HL-60/S4 treated with retinoic acid at 250 ng/mL for 4 days and 3 days (cell line): ENCODE results near the gene CXCL11.
"Not testable (repeated sequence)": the region's sequence is repeated elsewhere in the genome, so short reads cannot be mapped to it uniquely, and the experiment has no call there.

Source experiments
- in situ Hi-C: fragments of 300-500 bp; cut with MboI; formaldehyde crosslinking; loops from 2 replicates; pipeline ENCODE4 v1.7.0; 2022; ENCODE audit warnings: low sequenced_read_pairs

CXCL11 gene

GRCh38 chr4:76043306-76043705, 7.4 kb upstream of the CXCL11 start:
- in situ Hi-C loops, result not testable (repeated sequence)

- in situ Hi-C loops, result not testable (repeated sequence)
These were observed 6.5 kb upstream of the CXCL11 start for GRCh38 chr4:76042241-76042998.

GRCh38 chr4:76036855-76037254, 985 bp upstream of the CXCL11 start:
- in situ Hi-C loops, result no loop called here

GRCh38 chr4:76035141-76035540, 729 bp downstream of the CXCL11 start:
- in situ Hi-C loops, result no loop called here

- in situ Hi-C loops, result no loop called here
These were observed 6.6 kb downstream of the CXCL11 start for GRCh38 chr4:76029300-76029699.

GRCh38 chr4:76028350-76028765, 7.5 kb downstream of the CXCL11 start:
- in situ Hi-C loops, result no loop called here

- in situ Hi-C loops, result no loop called here
These were observed 11.8 kb downstream of the CXCL11 start for GRCh38 chr4:76024065-76024464.

- in situ Hi-C loops, result no loop called here
These were observed 12.5 kb downstream of the CXCL11 start, which contains the start of gene CXCL10 for GRCh38 chr4:76023389-76023788. TSS of gene CXCL10 (minus strand) at chr4:76023497. CDS start at chr4:76023431, 66 bp downstream.

GRCh38 chr4:76022677-76023076, 13.2 kb downstream of the CXCL11 start:
- in situ Hi-C loops, result no loop called here

GRCh38 chr4:76022031-76022430, 13.8 kb downstream of the CXCL11 start:
- in situ Hi-C loops, result no loop called here

- in situ Hi-C loops, result no loop called here
These were observed 18.7 kb downstream of the CXCL11 start for GRCh38 chr4:76017056-76017686.

GRCh38 chr4:76016393-76016792, 19.5 kb downstream of the CXCL11 start:
- in situ Hi-C loops, result no loop called here

- in situ Hi-C loops, result no loop called here
These were observed 22.3 kb downstream of the CXCL11 start for GRCh38 chr4:76013540-76013939.

- in situ Hi-C loops, result no loop called here
These were observed 23.5 kb downstream of the CXCL11 start for GRCh38 chr4:76012388-76012801.

GRCh38 chr4:76011700-76012387, 24.0 kb downstream of the CXCL11 start:
- in situ Hi-C loops, result no loop called here

- in situ Hi-C loops, result no loop called here
These were observed 24.7 kb downstream of the CXCL11 start for GRCh38 chr4:76011018-76011670.

GRCh38 chr4:76010576-76010975, 25.3 kb downstream of the CXCL11 start:
- in situ Hi-C loops, result no loop called here

GRCh38 chr4:76009311-76009710, 26.6 kb downstream of the CXCL11 start:
- in situ Hi-C loops, result no loop called here

- in situ Hi-C loops, result no loop called here
These were observed 28.6 kb downstream of the CXCL11 start, which contains the start of gene CXCL9 for GRCh38 chr4:76007089-76007862. TSS of gene CXCL9 (minus strand) at chr4:76007509. CDS start at chr4:76007449, 60 bp downstream.

- in situ Hi-C loops, result no loop called here
These were observed 32.2 kb downstream of the CXCL11 start for GRCh38 chr4:76003620-76004019.
